GM21526 (cell line): ENCODE results near the gene MADCAM1.

Experiments
- ATAC-seq: cut with Tn5 transposase; IDR thresholded peaks from one replicate; pipeline ENCODE4 v1.9.1; 2021; ENCODE audit warnings: moderate library complexity; ENCODE audit not compliant: unreplicated experiment, low FRiP score

The MADCAM1 gene

GRCh38 chr19:507286-508203, 11.3 kb downstream of the MADCAM1 start, which contains the start of gene TPGS1:
TSS of gene TPGS1 (plus strand) at chr19:507497. CDS start at chr19:507507, 10 bp downstream.
- peak; percentile 47 for ATAC-seq

GRCh38 chr19:508204-509150, 12.2 kb downstream of the MADCAM1 start:
- ATAC-seq: no peak

- peak; percentile 29 for ATAC-seq
These were observed 14.4 kb downstream of the MADCAM1 start for GRCh38 chr19:510606-511100.

GRCh38 chr19:511101-511851, 15.0 kb downstream of the MADCAM1 start:
- ATAC-seq: no peak

- ATAC-seq: no peak
These were observed 16.5 kb downstream of the MADCAM1 start for GRCh38 chr19:512547-513365.

- ATAC-seq: no peak
These were observed 17.3 kb downstream of the MADCAM1 start for GRCh38 chr19:513368-514165.

GRCh38 chr19:514166-514663, 17.9 kb downstream of the MADCAM1 start:
- ATAC-seq: no peak

GRCh38 chr19:517721-518597, 21.7 kb downstream of the MADCAM1 start:
- no peak for ATAC-seq

- no peak for ATAC-seq
These were observed 22.4 kb downstream of the MADCAM1 start for GRCh38 chr19:518598-519231.

- ATAC-seq: no peak
These were observed 23.2 kb downstream of the MADCAM1 start for GRCh38 chr19:519449-519865.

GRCh38 chr19:522726-523125, 26.4 kb downstream of the MADCAM1 start:
- ATAC-seq: no peak

- ATAC-seq: no peak
These were observed 27.9 kb downstream of the MADCAM1 start for GRCh38 chr19:524062-524674.

GRCh38 chr19:525029-525428, 28.7 kb downstream of the MADCAM1 start:
- no peak for ATAC-seq

- ATAC-seq: no peak
These were observed 29.7 kb downstream of the MADCAM1 start for GRCh38 chr19:525857-526419.

- ATAC-seq: no peak
These were observed 34.1 kb downstream of the MADCAM1 start for GRCh38 chr19:530134-531008.
